Subcutaneous adipose tissue (tissue), 4 donors: Measurements from ENCODE around the gene MRPL19. TPM values are rescaled to one million over a fixed set of nuclear protein-coding genes. Genes with fewer than 3 reads are reported as not detected.

Experiments
- total RNA-seq, 4 donors: library from RNA; depleted of rRNA; stranded (reverse); fragments of >200 nt; gene quantifications; one replicate each; pipeline ENCODE4 v1.1.0, GENCODE V29; 2016
- TF ChIP-seq, protein P1 (sequence below): fragments of 450-650 bp; IDR thresholded peaks from one replicate; pipeline ENCODE4 v1.5.1; 2016; ENCODE audit warnings: low read depth, mild to moderate bottlenecking, control low read depth, antibody characterized with exemption, moderate library complexity

MRPL19 gene
- total RNA-seq, 4 donors from 2014 or later, result 24.1 to 39.1 (median 32.0) TPM

GRCh38 chr2:75646090-75646582 lies 447 bp upstream of the MRPL19 start:
- TF ChIP-seq, protein P1, sequence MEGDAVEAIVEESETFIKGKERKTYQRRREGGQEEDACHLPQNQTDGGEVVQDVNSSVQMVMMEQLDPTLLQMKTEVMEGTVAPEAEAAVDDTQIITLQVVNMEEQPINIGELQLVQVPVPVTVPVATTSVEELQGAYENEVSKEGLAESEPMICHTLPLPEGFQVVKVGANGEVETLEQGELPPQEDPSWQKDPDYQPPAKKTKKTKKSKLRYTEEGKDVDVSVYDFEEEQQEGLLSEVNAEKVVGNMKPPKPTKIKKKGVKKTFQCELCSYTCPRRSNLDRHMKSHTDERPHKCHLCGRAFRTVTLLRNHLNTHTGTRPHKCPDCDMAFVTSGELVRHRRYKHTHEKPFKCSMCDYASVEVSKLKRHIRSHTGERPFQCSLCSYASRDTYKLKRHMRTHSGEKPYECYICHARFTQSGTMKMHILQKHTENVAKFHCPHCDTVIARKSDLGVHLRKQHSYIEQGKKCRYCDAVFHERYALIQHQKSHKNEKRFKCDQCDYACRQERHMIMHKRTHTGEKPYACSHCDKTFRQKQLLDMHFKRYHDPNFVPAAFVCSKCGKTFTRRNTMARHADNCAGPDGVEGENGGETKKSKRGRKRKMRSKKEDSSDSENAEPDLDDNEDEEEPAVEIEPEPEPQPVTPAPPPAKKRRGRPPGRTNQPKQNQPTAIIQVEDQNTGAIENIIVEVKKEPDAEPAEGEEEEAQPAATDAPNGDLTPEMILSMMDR, result no peak

DNA sequence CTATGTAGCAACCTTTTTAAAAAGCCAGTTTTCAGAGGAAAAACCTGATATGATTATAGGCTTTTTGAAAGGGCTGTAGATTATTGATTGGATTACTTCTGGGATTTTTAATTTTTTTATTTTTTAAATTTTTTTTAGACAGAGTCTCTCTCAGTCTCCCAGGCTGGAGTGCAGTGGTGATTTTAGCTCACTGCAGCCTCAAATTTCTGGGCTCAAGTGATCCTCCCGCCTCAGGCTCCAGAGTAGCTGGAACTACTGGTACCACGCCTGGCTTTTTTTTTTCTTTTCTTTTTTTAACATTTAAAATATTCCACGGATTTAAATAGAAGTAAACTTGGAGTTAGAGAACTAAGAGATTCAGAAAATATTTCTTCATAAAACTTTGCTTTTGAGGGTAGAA lies 1.2 kb downstream of the MRPL19 start:
- TF ChIP-seq, protein P1, result no peak

GRCh38 chr2:75654012-75654411 lies 7.4 kb downstream of the MRPL19 start:
- TF ChIP-seq, protein P1, result no peak

GRCh38 chr2:75655861-75656260 lies 9.3 kb downstream of the MRPL19 start:
- TF ChIP-seq, protein P1, result no peak

- TF ChIP-seq, protein P1, result no peak
Observed at GRCh38 chr2:75656563-75656962, 10.0 kb downstream of the MRPL19 start.

- TF ChIP-seq, protein P1, result no peak
Observed at GRCh38 chr2:75657798-75658197, 11.2 kb downstream of the MRPL19 start.

GRCh38 chr2:75666911-75667310 lies 20.3 kb downstream of the MRPL19 start:
- TF ChIP-seq, protein P1, result no peak
